ENCODE data around the gene MGARP.

DNA sequence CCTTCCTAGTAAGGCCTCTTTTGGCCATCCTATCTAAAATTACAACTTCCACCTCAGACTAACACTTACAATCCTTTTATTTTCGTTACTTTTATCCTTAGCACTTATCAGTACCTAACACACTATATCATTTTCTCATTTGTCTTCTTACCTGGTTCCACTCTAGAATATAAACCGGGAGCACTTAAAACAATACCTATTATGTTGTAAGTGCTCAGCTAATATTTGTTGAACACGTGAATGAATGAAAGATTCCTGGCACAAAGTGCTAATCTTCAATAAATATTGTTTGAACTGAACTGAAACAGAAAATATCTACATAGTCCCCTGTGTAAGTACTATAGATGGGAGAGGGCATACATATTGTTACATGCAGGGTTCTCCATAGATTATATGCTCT, 14.4 kb downstream of the MGARP start:
- TF ChIP-seq CTCF (IDR thresholded peaks at IDR 0.05; ENCODE audit: low read length) = no peak
- TF ChIP-seq EZH2 (IDR thresholded peaks at IDR 0.05; ENCODE audit: borderline replicate concordance, low read length) = no peak
